A673 (cell line): ENCODE data around the gene DDT. TPM values are rescaled to one million over a fixed set of nuclear protein-coding genes. Genes with fewer than 3 reads are reported as not detected.
"Not testable (repeated sequence)": the region's sequence is repeated elsewhere in the genome, so short reads cannot be mapped to it uniquely, and the experiment has no call there.

Source experiments
- BruUV-seq: library from RNA; stranded (reverse); fragments of 400-500 nt; replicated peaks from 2 replicates; lab custom pipeline; 2021; lab: Mats Ljungman, UMichigan
- CTCF ChIA-PET: fragments of 300-600 bp; sonication (Branson Sonifier 250); formaldehyde crosslinking; loops from one replicate; lab custom pipeline; 2022; ENCODE audit warnings: antibody characterized with exemption; lab: Charles Lee
- POLR2A ChIA-PET: fragments of 300-600 bp; sonication (Branson Sonifier 250); formaldehyde crosslinking; loops from one replicate; lab custom pipeline; 2022; ENCODE audit warnings: antibody characterized with exemption; ENCODE audit not compliant: low non-redundant PET; lab: Charles Lee
- DNase-seq: peaks from one replicate; pipeline ENCODE4 v3.0.0-alpha.2; 2015; ENCODE audit warnings: low spot score
- H3K27ac ChIP-seq: fragments of 200-600 bp; sonication (generic); 2 replicates; pipeline ENCODE4 v1.5.1; 2016; ENCODE audit warnings: mixed run types, low read depth, mild to moderate bottlenecking, mixed read lengths, antibody characterized with exemption, low read length; ENCODE audit not compliant: poor library complexity, severe bottlenecking
- H3K27me3 ChIP-seq: fragments of 200-600 bp; sonication (generic); replicated peaks from 2 replicates; pipeline ENCODE4 v1.6.1; 2017; ENCODE audit warnings: mixed run types, low read depth, mild to moderate bottlenecking, mixed read lengths, antibody characterized with exemption, low read length; ENCODE audit not compliant: insufficient read depth, poor library complexity
- H3K36me3 ChIP-seq: fragments of 200-600 bp; sonication (generic); 2 replicates; pipeline ENCODE4 v1.6.1; 2016; ENCODE audit warnings: mixed run types, mild to moderate bottlenecking, mixed read lengths, antibody characterized with exemption, low read length; ENCODE audit not compliant: insufficient read depth, poor library complexity, severe bottlenecking
- H3K4me1 ChIP-seq: fragments of 200-600 bp; sonication (generic); 2 replicates; pipeline ENCODE4 v1.6.1; 2017; ENCODE audit warnings: mixed run types, mild to moderate bottlenecking, mixed read lengths, antibody characterized with exemption, low read length; ENCODE audit not compliant: insufficient read depth, poor library complexity, severe bottlenecking
- H3K4me3 ChIP-seq: fragments of 200-600 bp; sonication (generic); 2 replicates; pipeline ENCODE4 v1.5.1; 2016; ENCODE audit warnings: low read depth, mixed run types, mild to moderate bottlenecking, mixed read lengths, low read length; ENCODE audit not compliant: poor library complexity, severe bottlenecking
- H3K9me3 ChIP-seq: fragments of 200-600 bp; sonication (generic); 2 replicates; pipeline ENCODE4 v1.6.1; 2016; ENCODE audit warnings: mixed run types, low read depth, mild to moderate bottlenecking, mixed read lengths, antibody characterized with exemption, low read length; ENCODE audit not compliant: poor library complexity, severe bottlenecking
- EZH2 ChIP-seq: fragments of 200-600 bp; sonication (generic); IDR thresholded peaks from 2 replicates; pipeline ENCODE4 v1.6.1; 2017; ENCODE audit warnings: borderline replicate concordance, low read depth, mild to moderate bottlenecking, mixed read lengths, antibody characterized with exemption, low read length; ENCODE audit not compliant: poor library complexity, severe bottlenecking
- intact Hi-C: fragments of 100-400 bp; cut with micrococcal nuclease; formaldehyde crosslinking; loops from one replicate; pipeline ENCODE4 v1.10.0; 2022; ENCODE audit not compliant: unreplicated experiment
- total RNA-seq: library from RNA; stranded (reverse); gene quantifications from 2 replicates; pipeline ENCODE4 v1.2.3, GENCODE V29; 2021
- TF ChIP-seq, protein P1 (sequence below): fragments of 300-800, 200-600 bp; sonication (generic); conservative IDR thresholded peaks from 2 replicates; pipeline ENCODE4 v1.5.1; 2017; ENCODE audit warnings: low read depth, mild to moderate bottlenecking, antibody characterized with exemption, low read length, moderate library complexity, mixed read lengths

The DDT gene
- total RNA-seq, 1 experiment from 2014 or later: 108 TPM

DNA sequence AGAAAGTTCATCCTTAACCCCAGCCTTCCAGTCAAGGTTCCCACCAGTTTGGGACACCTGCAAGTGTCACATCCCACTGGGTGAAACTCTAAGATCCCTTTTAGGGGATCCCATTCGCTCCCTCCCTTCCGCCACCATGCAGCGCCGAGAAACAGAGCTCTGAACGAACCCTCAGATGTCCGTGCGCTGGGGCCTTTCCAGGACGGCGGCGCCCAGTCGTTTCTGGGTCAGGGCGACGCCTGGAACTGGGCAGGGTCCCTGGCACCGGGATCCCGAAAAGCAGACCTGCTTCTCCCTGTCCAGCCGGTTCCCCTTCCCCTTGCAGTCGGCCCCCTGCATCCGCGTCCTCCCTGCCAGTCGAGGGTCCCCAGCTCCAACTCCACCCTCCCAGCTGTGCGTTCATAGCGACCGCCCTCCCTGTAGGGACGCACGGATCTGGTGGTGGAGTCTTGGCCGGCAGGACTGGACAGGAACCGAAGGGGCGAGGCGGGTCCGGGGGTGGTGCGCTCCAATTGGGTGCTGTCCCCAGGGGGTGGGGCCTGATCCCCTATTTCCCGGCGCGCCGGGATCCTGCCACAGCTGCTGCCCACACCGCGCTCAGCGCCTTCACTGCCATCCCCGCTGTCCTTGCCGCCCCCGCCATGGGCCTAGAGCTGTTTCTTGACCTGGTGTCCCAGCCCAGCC is 5.5 kb upstream of the DDT start, which contains the start of gene GSTT2:
TSS of gene GSTT2 (plus strand) at position 578 of the 684 bp plus-strand sequence.
- DNase-seq, POLR2A ChIA-PET, CTCF ChIA-PET, H3K36me3 ChIP-seq, intact Hi-C loops, H3K9me3 ChIP-seq, H3K4me3 ChIP-seq, H3K4me1 ChIP-seq, H3K27me3 ChIP-seq, BruUV-seq, H3K27ac ChIP-seq: not testable (repeated sequence)

DNA sequence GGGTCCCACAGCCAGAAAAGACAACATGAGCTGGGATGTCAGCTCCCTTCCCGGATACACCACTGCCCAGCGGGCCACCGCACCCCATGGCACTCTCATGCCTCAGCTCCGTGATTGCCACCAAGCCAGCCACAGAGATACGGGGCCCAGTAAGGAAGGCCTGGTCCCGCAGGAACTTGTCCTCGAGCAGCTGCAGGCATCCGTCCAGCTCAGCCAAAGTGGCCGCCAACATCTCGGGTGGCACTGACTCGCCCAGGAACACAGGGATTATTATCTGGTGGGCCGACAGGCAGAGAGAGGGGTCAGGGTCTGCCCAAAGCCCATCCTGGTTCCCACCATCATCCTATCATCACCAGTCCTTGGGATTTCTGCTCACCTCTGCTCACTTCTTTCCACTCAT is 3.1 kb upstream of the DDT start:
- H3K4me1 ChIP-seq, POLR2A ChIA-PET, H3K9me3 ChIP-seq, H3K36me3 ChIP-seq, BruUV-seq, DNase-seq, intact Hi-C loops, H3K4me3 ChIP-seq, CTCF ChIA-PET, H3K27me3 ChIP-seq, H3K27ac ChIP-seq: not testable (repeated sequence)

DNA sequence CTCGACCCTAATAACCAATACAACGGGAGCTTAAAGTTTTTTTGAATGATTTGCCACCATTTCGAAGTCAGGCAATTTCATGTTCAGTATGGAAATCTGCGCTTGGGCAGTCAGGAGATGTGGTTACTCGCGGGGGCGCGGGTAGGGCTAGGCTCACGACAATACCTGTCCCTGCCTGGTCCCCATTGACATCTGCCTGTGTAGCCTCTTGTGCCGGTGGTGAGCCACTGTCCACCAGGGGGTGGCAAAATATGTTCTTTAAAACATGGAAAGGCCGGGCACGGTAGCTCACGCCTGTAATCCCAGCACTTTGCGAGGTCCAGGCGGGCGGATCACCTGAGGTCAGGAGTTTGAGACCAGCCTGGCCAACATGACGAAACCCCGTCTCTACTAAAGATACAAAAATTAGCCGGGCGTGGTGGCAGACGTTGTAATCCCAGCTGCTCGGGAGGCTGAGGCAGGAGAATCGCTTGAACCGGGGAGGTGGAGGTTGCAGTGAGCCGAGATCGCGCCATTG is 653 bp upstream of the DDT start:
- POLR2A ChIA-PET, H3K4me3 ChIP-seq, H3K27ac ChIP-seq, CTCF ChIA-PET, H3K27me3 ChIP-seq, DNase-seq, H3K4me1 ChIP-seq, H3K9me3 ChIP-seq, intact Hi-C loops: not testable (repeated sequence)
- BruUV-seq: TSS peak; percentile 83
- peaks cover 20% of the 10 kb centered on the region for H3K36me3 ChIP-seq

DNA sequence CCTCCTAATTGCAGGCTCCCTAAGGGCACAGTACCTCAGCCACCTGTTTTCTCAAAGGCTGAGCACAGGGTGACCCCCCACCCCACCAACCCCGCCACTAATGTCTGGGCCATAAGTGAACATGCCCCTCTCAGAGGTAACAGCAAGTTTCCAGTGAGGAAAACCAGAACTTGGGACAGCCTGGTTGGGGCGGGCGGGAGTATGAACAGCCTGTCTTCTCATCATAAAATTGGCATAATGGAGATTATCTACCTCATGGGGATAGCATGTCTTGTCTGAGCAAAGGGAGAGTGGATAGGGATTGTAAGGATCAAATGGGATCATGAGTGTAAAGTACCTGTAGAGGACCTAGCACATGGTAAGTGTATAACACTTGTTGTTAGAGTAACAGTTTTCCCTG is 2.3 kb downstream of the DDT start:
- CTCF ChIA-PET: not testable (repeated sequence)

DNA sequence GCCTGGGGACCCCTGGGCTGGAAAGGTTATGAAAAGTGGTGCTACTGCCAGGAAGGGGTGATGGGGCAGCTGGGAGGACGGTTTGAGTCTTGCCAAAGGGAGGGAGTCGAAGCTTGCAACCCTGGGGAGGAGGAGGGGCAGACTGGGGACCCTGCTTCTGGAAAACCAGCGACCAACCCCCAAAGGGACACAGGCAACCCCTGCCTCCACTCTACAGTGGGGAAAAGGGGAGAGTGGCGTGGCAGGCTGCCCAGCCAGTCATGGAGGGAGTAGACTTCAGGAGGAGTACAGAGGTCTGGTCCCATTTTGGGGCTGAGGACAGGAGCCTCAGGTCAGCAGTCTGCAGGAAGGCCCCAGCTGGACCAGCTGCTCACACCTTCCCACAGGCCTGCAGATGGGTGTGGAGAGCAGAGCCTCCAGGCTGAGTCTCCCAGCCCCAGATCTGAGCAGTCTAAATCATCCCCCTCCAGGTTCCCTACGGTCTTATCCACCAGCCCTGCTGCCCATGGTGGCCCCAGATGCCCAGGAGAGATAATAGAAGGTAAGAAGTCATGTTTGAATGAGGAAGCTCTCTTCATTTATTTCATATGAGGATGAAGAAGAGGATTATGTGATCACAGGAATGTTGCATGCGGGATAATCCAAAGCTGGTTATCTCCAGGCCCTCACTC is 3.3 kb downstream of the DDT start:
- CTCF ChIA-PET: no interaction called here

More for the DNA sequence above, 2.3 kb downstream of the DDT start:
- intact Hi-C loops, H3K27ac ChIP-seq, BruUV-seq, H3K4me1 ChIP-seq, H3K27me3 ChIP-seq, DNase-seq, POLR2A ChIA-PET, H3K9me3 ChIP-seq, H3K4me3 ChIP-seq: not testable (repeated sequence)
- peaks cover 27% of the 10 kb centered on the region for H3K36me3 ChIP-seq

More for the DNA sequence above, 3.3 kb downstream of the DDT start:
- intact Hi-C loops: no loop called here
- Histone ChIP-seq H3K4me1 (no peaks in the 10 kb centered on the region), H3K9me3 (no peaks in the 10 kb centered on the region), H3K4me3 (no peak overlapping the region), H3K27me3 (no peaks in the 10 kb centered on the region), H3K36me3 (peaks cover 27% of the 10 kb centered on the region), H3K27ac (no peak overlapping the region)
- TF ChIP-seq, protein P1, sequence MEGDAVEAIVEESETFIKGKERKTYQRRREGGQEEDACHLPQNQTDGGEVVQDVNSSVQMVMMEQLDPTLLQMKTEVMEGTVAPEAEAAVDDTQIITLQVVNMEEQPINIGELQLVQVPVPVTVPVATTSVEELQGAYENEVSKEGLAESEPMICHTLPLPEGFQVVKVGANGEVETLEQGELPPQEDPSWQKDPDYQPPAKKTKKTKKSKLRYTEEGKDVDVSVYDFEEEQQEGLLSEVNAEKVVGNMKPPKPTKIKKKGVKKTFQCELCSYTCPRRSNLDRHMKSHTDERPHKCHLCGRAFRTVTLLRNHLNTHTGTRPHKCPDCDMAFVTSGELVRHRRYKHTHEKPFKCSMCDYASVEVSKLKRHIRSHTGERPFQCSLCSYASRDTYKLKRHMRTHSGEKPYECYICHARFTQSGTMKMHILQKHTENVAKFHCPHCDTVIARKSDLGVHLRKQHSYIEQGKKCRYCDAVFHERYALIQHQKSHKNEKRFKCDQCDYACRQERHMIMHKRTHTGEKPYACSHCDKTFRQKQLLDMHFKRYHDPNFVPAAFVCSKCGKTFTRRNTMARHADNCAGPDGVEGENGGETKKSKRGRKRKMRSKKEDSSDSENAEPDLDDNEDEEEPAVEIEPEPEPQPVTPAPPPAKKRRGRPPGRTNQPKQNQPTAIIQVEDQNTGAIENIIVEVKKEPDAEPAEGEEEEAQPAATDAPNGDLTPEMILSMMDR: no peak
- TF ChIP-seq EZH2: no peak
- POLR2A ChIA-PET: no interaction called here
- DNase-seq: no peak
- no TSS peak for BruUV-seq
